WTC11 (cell line): Measurements from ENCODE around the gene IRAG1. TPM values are rescaled to one million over a fixed set of nuclear protein-coding genes. Genes with fewer than 3 reads are reported as not detected.

Experiments
- ATAC-seq: fragments of 200-7000 bp; cut with Tn5 transposase; 2 replicates; pipeline ENCODE4 v1.10.0; 2021; ENCODE audit warnings: mild to moderate bottlenecking, moderate library complexity
- CTCF ChIA-PET: fragments of 300-600 bp; sonication (Branson Sonifier 250); formaldehyde crosslinking; loops from one replicate; lab custom pipeline; 2021; ENCODE audit warnings: antibody characterized with exemption; lab: Charles Lee
- POLR2A ChIA-PET: fragments of 350-600 bp; sonication (Branson Sonifier 250); formaldehyde crosslinking; loops from one replicate; lab custom pipeline; 2021; ENCODE audit warnings: antibody characterized with exemption; lab: Charles Lee
- DNase-seq: peaks from one replicate; pipeline ENCODE4 v3.0.0; 2021; ENCODE audit warnings: low spot score
- H3K27ac Mint-ChIP-seq: 2 replicates; pipeline ENCODE4 v1.8.0; 2021; ENCODE audit warnings: mixed read lengths
- H3K27me3 Mint-ChIP-seq: 2 replicates; pipeline ENCODE4 v1.8.0; 2021; ENCODE audit warnings: low read depth, mild to moderate bottlenecking, moderate library complexity, mixed read lengths
- H3K36me3 Mint-ChIP-seq: 2 replicates; pipeline ENCODE4 v1.8.0; 2021; ENCODE audit warnings: mixed read lengths
- H3K4me1 Mint-ChIP-seq: 2 replicates; pipeline ENCODE4 v1.8.0; 2022; ENCODE audit warnings: mixed read lengths
- H3K4me3 Mint-ChIP-seq: 2 replicates; pipeline ENCODE4 v1.8.0; 2021; ENCODE audit warnings: mild to moderate bottlenecking, moderate library complexity, mixed read lengths
- H3K9me3 Mint-ChIP-seq: 2 replicates; pipeline ENCODE4 v1.8.0; 2021; ENCODE audit warnings: mixed read lengths
- ATF2 ChIP-seq: sonication (generic); formaldehyde crosslinking; IDR thresholded peaks from 2 replicates; pipeline ENCODE4 v1.8.1; 2022; ENCODE audit warnings: low read depth, missing genetic modification reagents, borderline replicate concordance
- FOXJ3 ChIP-seq: sonication (generic); formaldehyde crosslinking; IDR thresholded peaks from 2 replicates; pipeline ENCODE4 v1.9.0; 2021; ENCODE audit warnings: missing genetic modification reagents, mild to moderate bottlenecking, borderline replicate concordance
- GABPB1 ChIP-seq: sonication (generic); formaldehyde crosslinking; IDR thresholded peaks from 2 replicates; pipeline ENCODE4 v1.8.1; 2023; ENCODE audit warnings: mild to moderate bottlenecking, missing genetic modification reagents
- HMGXB4 ChIP-seq: sonication (generic); formaldehyde crosslinking; IDR thresholded peaks from 2 replicates; pipeline ENCODE4 v1.8.1; 2023; ENCODE audit warnings: mild to moderate bottlenecking, moderate library complexity, missing genetic modification reagents
- IRF2 ChIP-seq: sonication (generic); formaldehyde crosslinking; IDR thresholded peaks from 2 replicates; pipeline ENCODE4 v1.8.0; 2022; ENCODE audit warnings: low read depth, missing genetic modification reagents, borderline replicate concordance
- KAT7 ChIP-seq: sonication (generic); formaldehyde crosslinking; IDR thresholded peaks from 2 replicates; pipeline ENCODE4 v1.8.1; 2023; ENCODE audit warnings: missing genetic modification reagents, mild to moderate bottlenecking, borderline replicate concordance
- MXD4 ChIP-seq: fragments of 250-450 bp; sonication (Bioruptor Pico); IDR thresholded peaks from 2 replicates; pipeline ENCODE4 v1.8.0; 2021; ENCODE audit warnings: mild to moderate bottlenecking, moderate library complexity, borderline replicate concordance
- OVOL2 ChIP-seq: fragments of 250-450 bp; sonication (Bioruptor Pico); IDR thresholded peaks from 2 replicates; pipeline ENCODE4 v1.9.0; 2021; ENCODE audit warnings: mild to moderate bottlenecking, borderline replicate concordance
- PRDM15 ChIP-seq: sonication (generic); formaldehyde crosslinking; IDR thresholded peaks from 2 replicates; pipeline ENCODE4 v1.8.0; 2022; ENCODE audit warnings: missing genetic modification reagents
- PREB ChIP-seq: sonication (generic); formaldehyde crosslinking; IDR thresholded peaks from 2 replicates; pipeline ENCODE4 v1.8.1; 2022; ENCODE audit warnings: mild to moderate bottlenecking, missing genetic modification reagents, moderate library complexity, borderline replicate concordance
- RELA ChIP-seq: sonication (generic); formaldehyde crosslinking; IDR thresholded peaks from 2 replicates; pipeline ENCODE4 v1.8.1; 2022; ENCODE audit warnings: missing genetic modification reagents, mild to moderate bottlenecking, borderline replicate concordance
- SMAD3 ChIP-seq: sonication (generic); formaldehyde crosslinking; IDR thresholded peaks from 2 replicates; pipeline ENCODE4 v1.8.0; 2022; ENCODE audit warnings: missing genetic modification reagents, mild to moderate bottlenecking, borderline replicate concordance
- SP1 ChIP-seq: sonication (generic); formaldehyde crosslinking; conservative IDR thresholded peaks from 2 replicates; pipeline ENCODE4 v1.8.1; 2022; ENCODE audit warnings: missing genetic modification reagents
- TEAD4 ChIP-seq: sonication (generic); formaldehyde crosslinking; IDR thresholded peaks from 2 replicates; pipeline ENCODE4 v1.8.0; 2022; ENCODE audit warnings: mild to moderate bottlenecking, missing genetic modification reagents
- ZNF281 ChIP-seq: sonication (generic); formaldehyde crosslinking; IDR thresholded peaks from 2 replicates; pipeline ENCODE4 v1.8.0; 2023; ENCODE audit warnings: mild to moderate bottlenecking, missing genetic modification reagents
- ZNF317 ChIP-seq: sonication (generic); formaldehyde crosslinking; IDR thresholded peaks from 2 replicates; pipeline ENCODE4 v1.8.1; 2023; ENCODE audit warnings: low read depth, mild to moderate bottlenecking, moderate library complexity, missing genetic modification reagents, borderline replicate concordance
- ZNF416 ChIP-seq: fragments of 250-450 bp; sonication (Bioruptor Pico); IDR thresholded peaks from 2 replicates; pipeline ENCODE4 v1.9.0; 2021; ENCODE audit warnings: mild to moderate bottlenecking, inconsistent platforms
- ZNF532 ChIP-seq: fragments of 250-450 bp; sonication (Bioruptor Pico); IDR thresholded peaks from 2 replicates; pipeline ENCODE4 v1.9.0; 2021; ENCODE audit warnings: mild to moderate bottlenecking, borderline replicate concordance
- total RNA-seq: library from RNA; stranded (reverse); gene quantifications from 3 replicates; pipeline ENCODE4 v1.2.3, GENCODE V29; 2021
- TF ChIP-seq, protein P1 (sequence below): sonication (generic); formaldehyde crosslinking; IDR thresholded peaks from 2 replicates; pipeline ENCODE4 v1.8.1; 2022; ENCODE audit warnings: mild to moderate bottlenecking, moderate library complexity, missing genetic modification reagents

IRAG1 gene
- total RNA-seq, 1 experiment from 2014 or later, result 2.8 TPM

GRCh38 chr11:10720881-10721376 lies 27.4 kb upstream of the IRAG1 start:
- no peak for DNase-seq
- H3K4me1 Mint-ChIP-seq, result 0 out of 2 replicates have a peak, but pooled peaks cover 2% of the 10 kb centered on the region
- no peaks in the 10 kb centered on the region; the same call in 1 of the 2 replicates for H3K27me3 Mint-ChIP-seq
- CTCF ChIA-PET, result no interaction called here
- no peak for ATAC-seq
- no peak overlapping the region for H3K27ac Mint-ChIP-seq
- no peak for TF ChIP-seq PRDM15 (CRISPR knock-in tag)
- TF ChIP-seq ZNF532 (CRISPR knock-in tag), result no peak
- TF ChIP-seq OVOL2 (CRISPR knock-in tag), result no peak
- no peak for TF ChIP-seq KAT7 (CRISPR knock-in tag)
- TF ChIP-seq ZNF416 (CRISPR knock-in tag), result no peak
- no peak for TF ChIP-seq ZNF281
- no peak for TF ChIP-seq TEAD4 (CRISPR knock-in tag)
- no peak for TF ChIP-seq ATF2 (CRISPR knock-in tag)
- TF ChIP-seq GABPB1 (CRISPR knock-in tag), result no peak
- no peak for TF ChIP-seq HMGXB4 (CRISPR knock-in tag)
- TF ChIP-seq MXD4 (CRISPR knock-in tag), result no peak
- no peak for TF ChIP-seq ZNF317 (CRISPR knock-in tag)
- TF ChIP-seq IRF2 (CRISPR knock-in tag), result no peak
- TF ChIP-seq, protein P1, sequence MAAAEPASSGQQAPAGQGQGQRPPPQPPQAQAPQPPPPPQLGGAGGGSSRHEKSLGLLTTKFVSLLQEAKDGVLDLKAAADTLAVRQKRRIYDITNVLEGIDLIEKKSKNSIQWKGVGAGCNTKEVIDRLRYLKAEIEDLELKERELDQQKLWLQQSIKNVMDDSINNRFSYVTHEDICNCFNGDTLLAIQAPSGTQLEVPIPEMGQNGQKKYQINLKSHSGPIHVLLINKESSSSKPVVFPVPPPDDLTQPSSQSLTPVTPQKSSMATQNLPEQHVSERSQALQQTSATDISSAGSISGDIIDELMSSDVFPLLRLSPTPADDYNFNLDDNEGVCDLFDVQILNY (CRISPR knock-in tag), result no peak
- TF ChIP-seq PREB (CRISPR knock-in tag), result no peak
- no peak for TF ChIP-seq SP1 (CRISPR knock-in tag)
- TF ChIP-seq SMAD3 (CRISPR knock-in tag), result no peak
- no peak for TF ChIP-seq RELA (CRISPR knock-in tag)
- no peak for TF ChIP-seq FOXJ3
- TF ChIP-seq, all 79 proteins: peak for 0
- Mint-ChIP-seq H3K4me3 (no peak overlapping the region), H3K9me3 (no peaks in the 10 kb centered on the region), H3K36me3 (no peaks in the 10 kb centered on the region)
- POLR2A ChIA-PET, result no interaction called here
